HG02938 (cell line): ENCODE measurements around the gene XIRP1.
"Not testable (repeated sequence)": the region's sequence is repeated elsewhere in the genome, so short reads cannot be mapped to it uniquely, and the experiment has no call there.

ENCODE experiments used
- ATAC-seq: cut with Tn5 transposase; IDR thresholded peaks from one replicate; pipeline ENCODE4 v1.9.1; 2021; ENCODE audit warnings: mild to moderate bottlenecking, moderate library complexity; ENCODE audit not compliant: unreplicated experiment

The XIRP1 gene

DNA sequence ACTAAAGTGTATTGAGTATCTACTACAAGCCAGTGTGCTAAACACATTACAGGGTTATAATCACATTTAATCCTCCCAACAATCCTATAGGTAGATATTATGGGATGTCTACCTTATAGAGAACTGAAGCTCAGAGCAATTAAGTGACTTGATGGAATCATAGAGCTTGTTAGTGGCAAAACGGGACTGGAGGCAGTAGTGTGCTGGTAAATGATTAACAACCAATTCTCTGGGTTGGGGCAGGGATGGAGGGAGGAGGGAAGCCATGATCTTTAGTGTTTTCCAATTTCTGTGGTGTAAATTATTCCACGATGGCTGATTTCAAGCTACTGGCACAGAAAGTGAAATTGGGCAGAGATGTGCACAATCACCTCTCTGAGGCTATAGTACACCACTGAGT is 20.5 kb downstream of the XIRP1 start:
- no peak for ATAC-seq

DNA sequence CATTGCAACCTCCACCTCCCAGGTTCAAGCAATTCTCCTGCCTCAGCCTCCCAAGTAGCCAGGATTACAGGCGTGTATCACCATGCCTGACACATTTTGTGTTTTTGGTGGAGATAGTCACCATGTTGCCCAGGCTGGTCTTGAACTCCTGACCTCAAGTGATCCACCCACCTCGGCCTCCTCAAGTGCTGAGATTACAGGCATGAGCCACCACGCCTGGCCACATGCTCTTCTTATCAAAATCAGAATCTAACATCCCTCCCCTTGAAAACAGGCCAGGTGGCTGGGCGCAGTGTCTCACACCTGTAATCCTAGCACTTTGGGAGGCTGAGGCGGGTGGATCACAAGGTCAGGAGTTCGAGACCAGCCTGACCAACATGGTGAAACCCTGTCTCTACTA is 21.5 kb downstream of the XIRP1 start:
- not testable (repeated sequence) for ATAC-seq

DNA sequence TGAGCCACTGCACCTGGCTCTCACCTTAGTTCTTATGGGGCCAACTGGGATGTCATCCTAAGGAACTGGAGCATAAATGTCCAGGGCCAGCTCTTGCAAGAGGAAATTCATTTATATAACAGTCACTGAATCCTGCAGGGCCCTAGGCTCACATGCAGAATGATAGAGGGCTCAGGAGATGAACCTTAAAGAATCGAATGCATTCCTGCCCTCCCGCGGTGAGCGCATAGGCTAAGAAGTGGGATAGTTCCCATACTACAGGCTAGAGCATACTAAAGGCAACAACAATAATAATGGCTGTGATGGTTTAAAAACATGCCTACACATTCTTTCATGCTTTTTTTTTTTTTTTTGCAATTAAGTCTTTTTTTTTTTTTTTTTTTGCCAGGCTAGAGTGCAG is 21.9 kb downstream of the XIRP1 start:
- no peak for ATAC-seq

DNA sequence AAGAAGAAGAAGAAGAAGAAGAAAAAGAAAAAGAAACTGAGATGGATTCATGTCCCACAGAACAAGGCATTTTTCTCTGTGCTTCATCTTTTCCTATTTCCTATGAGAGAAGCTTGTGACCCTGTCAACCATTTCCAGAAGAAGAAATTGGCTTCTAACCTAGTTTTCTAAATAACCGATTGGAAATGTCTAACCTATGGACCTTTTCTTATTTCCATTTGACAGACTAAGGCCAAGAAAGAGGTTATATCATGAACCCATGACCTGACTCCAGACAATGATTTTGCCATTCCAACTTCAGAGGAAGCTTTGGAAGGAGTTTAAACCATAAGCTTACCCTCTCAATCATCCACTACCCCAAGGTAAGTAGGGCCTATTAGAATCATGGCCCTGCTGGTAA is 22.7 kb downstream of the XIRP1 start:
- ATAC-seq, result no peak

DNA sequence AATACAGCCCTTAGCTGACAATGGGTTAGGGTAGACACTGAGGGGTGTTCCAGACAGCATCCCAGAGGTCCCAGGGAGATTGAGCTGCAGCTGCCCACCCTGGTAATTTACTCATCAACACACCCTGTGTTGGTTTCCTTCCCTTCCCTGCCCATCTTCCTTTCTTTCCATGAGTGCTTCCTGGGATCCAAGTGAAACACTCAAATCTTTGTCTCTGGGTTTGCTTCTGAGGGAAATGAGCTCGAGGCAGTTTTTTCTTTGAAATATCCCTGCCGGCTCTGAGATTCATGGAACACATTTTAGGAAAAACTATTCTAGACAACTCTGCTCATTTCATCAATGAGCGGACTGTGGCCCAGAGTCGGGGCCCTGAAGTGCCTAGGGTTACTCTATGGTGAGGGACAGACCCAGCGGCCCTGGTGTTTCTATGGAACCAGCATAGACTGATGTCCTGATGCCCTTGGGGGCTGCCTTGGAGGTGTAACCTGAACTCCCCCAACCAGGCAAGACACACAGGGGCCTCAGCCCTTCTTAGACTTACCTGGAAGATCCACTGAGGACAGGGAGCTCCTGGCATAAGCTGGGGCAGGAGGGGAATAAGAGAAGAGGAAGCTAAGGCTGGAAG is 24.1 kb downstream of the XIRP1 start:
- no peak for ATAC-seq

DNA sequence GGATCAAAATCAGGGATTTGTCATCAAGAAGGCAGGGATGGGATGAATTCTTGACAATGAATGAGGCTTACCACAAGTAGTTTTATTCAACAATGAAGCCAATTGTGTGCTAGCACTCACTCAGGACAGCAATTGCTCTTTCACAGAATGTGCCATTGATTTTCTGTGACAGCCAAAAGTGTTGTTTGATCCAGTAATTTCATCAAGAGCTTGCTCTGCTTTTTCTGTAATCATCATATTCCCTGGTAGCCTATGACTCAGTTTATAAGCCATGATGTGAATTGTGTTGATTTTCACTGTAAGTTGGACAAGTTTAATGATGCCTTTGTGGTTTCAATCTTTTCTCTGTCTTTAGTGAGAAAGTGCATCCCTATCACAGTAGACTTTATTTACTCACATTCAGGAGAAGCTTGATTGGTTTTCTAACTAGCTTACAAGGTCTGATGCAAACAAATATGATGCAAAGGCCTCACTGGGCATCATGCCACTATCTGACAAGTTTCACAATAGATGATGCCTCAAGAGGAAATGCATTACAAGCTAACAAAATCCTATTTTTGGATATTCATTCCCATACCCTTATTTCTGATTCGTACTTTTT is 25.4 kb downstream of the XIRP1 start:
- ATAC-seq, result no peak

DNA sequence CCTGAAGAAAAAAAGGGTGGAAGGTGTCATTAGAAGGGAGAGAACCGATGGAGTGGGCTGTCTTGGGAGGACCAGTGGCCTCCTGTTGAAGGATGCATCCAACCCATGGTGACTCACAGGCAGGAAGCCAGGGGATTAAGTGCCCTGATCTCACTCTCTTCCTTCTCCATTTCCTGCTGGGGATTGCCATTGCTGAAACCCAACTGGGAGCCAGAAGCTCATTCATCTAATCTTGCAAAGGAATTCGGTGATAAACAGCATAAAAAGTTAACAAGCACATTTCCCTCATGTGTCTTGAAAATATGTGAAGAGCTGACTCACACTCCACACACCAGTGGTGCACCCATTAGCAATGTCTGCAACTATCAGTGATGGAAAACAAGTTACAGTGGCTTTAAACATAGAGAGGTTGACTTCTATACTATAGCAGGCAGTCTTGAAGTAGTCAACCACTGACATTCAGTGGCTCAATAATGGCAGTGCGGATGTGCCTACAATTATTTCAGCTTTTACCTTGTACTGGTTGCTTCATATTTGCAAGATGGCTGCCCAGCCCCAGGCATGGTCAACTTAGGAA is 26.2 kb downstream of the XIRP1 start:
- no peak for ATAC-seq

DNA sequence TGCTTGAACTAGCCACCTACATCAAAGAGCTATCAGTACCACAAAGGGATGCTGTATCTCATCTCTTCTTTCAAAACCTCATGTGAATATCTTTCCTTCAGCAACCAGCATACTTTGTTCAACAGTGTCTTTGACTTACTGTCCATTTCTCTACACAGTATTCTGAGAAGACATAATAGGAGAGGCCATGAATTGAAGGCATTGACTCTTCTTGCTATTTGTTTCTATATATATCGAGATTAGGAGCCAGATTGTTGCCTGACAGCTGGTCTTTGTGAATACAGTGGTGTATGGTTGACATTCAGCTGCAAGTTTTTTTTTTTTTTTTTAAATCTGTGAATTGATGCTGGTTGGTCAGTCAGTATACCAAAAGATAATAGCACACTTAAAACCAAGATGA is 26.9 kb downstream of the XIRP1 start:
- no peak for ATAC-seq

DNA sequence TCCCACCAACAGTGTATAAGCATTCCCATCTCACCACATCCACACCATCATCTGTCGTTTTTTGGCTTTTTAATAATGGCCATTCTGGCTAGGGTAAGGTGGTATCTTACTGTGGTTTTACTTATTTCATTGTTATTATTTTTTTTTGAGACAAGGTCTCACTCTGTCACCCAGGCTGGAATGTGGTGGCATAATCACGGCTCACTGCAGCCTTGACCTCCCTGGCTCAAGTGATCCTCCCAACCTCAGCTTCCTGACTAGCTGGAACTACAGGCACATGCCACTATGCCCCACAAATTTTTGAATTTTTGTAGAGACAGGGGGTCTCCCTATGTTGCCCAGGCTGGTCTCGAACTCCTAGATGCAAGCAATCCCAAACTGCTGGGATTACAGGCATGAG is 28.0 kb downstream of the XIRP1 start:
- ATAC-seq, result no peak

DNA sequence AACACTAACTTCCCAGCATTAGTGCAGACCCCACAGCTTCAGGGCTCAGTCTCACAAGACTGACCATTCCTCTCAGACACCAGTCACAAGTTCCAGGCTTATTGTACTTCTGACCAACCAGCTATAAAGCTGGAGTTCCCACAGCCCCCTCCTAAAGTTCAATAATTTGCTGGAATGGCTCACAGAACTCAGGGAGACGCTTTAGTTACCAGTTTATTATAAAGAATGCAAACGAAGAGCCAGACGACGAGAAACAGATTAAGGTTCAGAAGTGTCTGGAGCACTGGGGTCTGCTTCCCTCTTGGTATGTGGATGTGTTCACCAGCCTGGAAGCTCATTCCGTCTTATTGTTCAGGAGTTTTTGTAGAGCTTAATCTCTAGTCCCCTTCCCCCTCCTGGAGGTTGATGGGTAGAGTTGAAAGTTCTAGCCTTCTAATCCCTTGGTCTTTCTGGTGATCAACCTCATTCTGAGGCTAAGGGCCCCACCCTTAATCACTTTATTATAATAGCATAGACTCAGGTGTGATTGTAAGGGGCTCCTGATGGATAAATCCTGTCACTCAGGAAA is 34.2 kb downstream of the XIRP1 start:
- ATAC-seq, result no peak

DNA sequence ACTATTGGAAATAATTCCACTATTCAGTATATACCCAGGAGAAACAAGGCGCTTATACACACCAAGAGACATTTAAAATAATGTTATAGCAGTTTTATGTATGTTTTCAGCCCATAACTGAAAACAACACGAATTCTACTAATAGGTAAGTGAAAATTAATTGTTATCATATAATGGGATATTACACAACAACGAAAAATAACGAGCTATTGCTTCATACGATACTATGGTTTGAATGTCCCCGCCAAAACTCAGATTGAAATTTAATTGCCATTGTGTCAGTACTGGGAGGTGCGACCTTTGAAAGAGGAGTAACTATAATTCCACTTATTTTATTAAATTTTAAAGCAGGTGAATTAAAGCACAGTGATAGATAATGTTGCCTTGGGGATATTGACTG is 35.0 kb downstream of the XIRP1 start:
- no peak for ATAC-seq

DNA sequence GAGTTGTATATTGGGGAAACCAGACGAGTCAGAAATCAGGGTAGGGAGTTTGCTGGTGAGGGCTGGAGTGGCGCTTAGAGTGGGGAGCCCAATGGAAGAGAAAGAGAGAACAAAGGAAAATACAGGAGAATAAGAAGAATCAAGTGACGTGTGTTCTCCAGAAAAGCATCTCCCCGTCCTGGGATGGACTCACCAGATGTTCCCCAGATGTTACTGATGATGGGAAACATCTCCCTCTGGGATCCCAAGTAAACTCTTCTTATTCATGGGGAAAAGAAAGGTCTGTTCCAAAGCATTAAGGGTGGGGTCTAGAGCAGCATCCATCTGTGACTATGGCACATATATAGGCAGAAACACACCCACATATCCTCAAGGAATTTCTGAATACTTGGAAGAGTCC is 36.0 kb downstream of the XIRP1 start:
- ATAC-seq, result no peak

DNA sequence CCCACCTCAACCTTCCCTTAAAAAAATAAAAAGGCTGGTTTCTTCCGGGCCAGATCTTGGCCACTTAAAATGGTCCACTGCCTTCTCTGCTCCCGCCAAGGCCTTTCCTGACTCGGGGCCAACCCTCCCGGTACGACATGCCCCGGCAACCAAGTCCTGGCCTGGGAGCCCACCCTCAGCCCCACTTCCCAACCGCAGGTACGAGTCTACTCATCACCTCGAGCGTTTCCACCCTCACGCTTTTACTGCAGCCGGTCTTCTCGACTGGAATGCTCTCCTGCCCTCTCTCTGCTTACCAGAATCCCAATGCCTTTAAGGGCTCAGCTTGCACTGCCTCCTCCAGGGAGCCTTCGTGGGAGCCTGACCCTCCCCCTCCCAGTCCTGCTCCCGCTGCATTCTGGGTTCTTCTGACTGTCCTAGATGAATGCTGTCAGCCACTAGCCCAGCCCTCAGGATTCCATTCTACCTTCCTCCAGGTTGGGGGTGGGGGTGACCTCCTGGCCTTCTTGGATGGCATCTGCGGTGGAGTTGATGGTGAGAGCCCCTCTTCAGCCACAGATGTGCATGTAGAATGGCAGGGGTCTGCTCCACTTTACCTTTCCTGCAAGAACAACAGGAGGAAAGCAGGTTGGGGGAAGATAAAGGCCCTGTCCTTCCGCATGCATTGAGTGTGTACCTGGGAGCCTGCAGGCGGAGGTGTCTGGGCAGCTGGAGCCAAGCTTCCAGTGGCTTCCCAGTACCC is 37.9 kb downstream of the XIRP1 start:
- ATAC-seq, result no peak

DNA sequence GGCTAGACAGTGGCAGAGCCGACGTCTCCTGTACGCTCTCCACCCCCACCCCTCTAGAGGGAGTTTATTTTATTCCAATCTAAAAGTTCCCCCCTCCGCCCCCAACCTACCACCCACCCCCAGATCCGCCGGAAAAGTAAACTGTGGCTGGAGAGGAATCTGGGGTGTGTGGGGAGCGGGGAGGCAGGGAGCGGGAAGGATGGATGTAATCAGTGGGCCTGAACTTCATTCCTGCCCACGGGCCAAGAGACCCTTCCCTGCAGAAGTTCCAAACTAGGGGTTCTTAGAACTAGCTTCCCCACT is 38.5 kb downstream of the XIRP1 start:
- ATAC-seq, result no peak

DNA sequence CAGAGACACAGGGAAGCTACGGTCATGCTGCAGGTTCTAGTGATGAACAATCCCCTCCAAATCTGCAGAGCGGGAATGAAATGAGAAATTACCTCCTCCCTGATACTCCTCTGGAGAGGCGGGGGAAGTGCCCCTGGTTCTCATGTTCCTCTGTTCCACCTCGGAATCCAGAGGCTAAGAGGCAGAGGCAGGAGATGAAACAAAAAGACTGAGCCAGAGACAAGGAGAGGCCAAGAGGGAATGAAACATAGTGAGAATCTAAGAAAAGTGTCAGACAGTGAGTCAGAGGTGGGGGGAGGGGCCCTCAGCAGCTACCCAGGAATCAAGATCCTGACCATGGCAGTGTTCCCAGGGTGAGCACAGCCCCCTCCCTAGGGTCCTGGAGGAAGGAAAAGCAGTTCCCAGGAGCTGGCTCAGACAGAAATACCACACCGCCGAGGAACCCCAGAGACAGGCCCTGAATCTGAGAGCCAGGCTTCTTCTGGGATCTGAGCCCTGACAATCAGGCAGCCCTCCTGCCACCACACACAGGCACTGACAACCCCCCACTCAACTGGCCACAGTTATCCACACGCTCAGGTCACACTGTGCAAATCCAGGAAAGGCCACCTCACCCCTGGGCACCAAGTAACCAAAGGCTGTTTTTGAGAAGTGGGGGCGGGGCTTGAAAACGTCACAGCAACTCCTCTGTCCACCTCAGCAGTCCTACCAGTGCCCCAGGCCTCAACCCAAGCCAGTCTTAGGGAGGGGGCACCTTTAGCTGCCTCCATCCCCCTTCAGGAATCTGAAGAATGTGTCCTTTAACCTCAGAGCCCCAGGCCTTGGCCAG is 41.4 kb downstream of the XIRP1 start:
- ATAC-seq, result no peak

DNA sequence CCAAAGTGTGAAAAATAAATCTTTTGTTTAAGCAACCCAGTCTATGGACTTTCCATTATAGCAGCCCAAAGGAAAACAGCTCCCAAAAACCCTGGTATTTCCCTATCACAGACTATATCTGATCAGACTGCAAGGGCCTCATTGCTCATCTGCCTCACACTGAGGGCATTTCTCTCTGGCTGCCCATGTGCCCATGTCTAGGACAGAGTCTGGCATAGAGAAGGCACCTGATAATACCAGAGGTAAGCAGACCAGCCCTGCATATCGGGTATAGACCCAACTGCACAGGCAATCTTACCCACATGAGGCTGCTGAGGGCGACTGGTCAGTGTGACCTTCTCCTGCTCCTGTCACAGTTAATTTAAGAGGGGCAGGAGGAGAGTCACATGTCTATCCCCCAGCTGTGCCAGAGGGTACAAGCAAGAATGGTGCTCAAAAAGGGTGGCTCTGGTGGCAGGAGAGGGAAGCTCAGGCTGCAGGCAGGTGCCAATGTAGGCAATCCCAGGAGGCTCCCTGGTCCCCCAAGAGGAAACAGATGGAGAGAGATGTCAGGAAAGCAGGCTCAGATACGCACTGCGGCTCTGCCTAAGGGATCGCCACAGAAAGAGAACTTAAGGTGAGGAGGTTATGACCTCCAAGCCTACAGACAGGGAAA is 42.1 kb downstream of the XIRP1 start:
- ATAC-seq, result no peak

DNA sequence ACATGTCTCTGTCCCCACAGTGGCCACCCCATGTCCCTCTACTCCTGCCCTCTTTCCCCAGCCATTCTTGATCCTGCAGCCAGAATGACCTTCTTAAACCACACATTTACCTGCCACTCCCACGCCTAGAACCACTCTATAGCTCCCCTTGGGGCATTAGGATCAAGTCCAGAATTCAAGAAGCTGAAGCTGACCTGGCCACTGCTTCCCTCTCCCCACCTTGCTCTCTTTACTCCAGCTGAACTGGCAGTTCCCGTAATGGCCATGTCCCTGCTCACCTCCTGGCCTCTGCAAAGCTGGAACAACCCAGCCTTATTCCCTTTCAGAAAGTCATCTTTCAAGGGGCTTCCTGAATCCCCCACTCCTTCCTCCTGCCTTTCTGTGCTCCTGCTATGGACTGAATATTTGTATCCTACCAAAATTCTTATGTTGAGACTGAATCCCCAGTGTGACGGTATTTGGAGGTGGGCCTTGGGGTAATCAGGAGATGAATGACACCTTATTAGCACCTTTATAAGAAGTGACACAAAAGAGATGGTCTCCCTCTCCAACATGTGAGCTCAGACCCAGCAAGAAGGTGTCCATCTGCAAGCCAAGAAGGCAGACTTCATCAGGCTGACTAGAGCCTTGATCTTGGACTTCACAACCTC is 42.8 kb downstream of the XIRP1 start:
- ATAC-seq, result no peak

DNA sequence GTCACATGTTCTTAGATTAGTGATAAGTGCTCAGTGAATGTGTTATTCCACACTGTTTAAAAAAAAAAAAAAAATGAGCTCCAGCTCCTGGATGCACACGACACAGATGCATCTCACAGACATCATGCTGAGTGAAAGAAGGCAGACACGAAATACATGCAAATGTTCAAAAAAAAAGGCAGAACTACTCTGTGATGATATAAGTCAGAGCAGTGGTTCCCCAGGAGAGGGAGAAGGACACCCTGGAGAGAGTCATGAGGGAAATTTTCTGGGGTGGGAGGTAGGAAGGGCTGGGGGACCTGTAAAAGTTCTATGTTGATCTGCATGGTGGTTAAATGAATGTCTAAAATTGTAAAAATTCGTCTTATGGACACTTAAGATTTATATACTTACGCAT is 43.3 kb downstream of the XIRP1 start:
- ATAC-seq, result no peak

DNA sequence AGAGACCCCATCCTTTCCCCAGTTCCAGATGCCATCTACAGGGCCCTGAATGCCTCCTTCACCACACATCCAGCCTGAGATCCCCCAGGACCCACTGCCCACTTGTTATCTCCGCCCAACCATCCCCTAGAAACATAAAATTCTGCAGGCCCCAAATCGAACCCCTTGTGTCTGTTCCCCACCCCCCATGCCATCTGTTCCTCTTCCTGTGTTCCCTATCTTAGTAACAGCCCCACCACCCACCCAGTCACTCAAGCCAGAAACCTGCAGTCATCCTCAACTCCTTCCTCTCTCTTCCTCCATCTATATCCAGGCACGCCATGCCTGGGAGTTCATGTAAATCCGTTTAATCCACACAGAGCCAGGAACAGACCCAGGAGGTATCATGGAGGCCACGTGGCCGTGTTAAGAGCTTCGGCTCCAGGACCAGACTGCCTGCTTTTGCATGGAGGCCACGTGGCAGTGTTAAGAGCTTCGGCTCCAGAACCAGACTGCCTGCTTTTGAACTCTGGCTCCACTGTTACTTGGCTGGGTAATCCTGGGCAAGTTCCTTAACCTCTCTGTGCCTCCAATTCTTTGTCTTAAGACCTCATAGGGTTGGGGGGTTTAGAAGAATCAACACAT is 43.8 kb downstream of the XIRP1 start:
- no peak for ATAC-seq
